ENCODE data around the gene MORF4L2.

DNA sequence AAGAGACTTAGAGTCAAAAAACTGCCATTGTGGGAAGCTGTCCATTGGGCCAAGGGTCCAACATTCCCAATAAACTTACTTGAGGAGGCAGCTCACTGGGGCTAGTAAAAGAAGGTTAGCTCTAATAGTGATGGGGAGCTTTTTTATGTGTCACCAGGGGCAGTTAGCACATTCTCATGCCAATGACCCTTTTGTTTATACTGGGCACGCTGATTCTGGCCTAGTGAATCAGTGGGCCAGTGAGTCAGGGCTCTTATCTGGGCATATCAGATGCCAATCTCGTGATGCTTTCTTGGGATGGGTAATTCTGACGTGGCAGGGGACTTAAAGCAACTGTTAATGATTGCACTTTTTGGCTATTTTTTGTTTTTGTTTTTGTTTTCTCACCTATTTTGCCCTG, 29.9 kb downstream of the MORF4L2 start:
- TF ChIP-seq, protein P1, sequence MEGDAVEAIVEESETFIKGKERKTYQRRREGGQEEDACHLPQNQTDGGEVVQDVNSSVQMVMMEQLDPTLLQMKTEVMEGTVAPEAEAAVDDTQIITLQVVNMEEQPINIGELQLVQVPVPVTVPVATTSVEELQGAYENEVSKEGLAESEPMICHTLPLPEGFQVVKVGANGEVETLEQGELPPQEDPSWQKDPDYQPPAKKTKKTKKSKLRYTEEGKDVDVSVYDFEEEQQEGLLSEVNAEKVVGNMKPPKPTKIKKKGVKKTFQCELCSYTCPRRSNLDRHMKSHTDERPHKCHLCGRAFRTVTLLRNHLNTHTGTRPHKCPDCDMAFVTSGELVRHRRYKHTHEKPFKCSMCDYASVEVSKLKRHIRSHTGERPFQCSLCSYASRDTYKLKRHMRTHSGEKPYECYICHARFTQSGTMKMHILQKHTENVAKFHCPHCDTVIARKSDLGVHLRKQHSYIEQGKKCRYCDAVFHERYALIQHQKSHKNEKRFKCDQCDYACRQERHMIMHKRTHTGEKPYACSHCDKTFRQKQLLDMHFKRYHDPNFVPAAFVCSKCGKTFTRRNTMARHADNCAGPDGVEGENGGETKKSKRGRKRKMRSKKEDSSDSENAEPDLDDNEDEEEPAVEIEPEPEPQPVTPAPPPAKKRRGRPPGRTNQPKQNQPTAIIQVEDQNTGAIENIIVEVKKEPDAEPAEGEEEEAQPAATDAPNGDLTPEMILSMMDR (IDR thresholded peaks at IDR 0.05) = no peak
- TF ChIP-seq EZH2 (IDR thresholded peaks at IDR 0.05; ENCODE audit: borderline replicate concordance, insufficient read depth, low read depth, low read length, poor library complexity, severe bottlenecking) = no peak
